ENCODE data around the gene KMT2A.
"Not testable (repeated sequence)": the region's sequence is repeated elsewhere in the genome, so short reads cannot be mapped to it uniquely, and the experiment has no call there.

Gene KMT2A

GRCh38 chr11:118435290-118435892 lies 901 bp upstream of the KMT2A start:
- peak; percentile 16 to 26 for DNase-seq (ENCODE audit: low read depth in 2 of 2)

GRCh38 chr11:118436639-118437207 lies 431 bp downstream of the KMT2A start:
- DNase-seq (ENCODE audit: low read depth in 2 of 2), result no peak

GRCh38 chr11:118437208-118438125 lies 1.2 kb downstream of the KMT2A start:
- DNase-seq (ENCODE audit: low read depth in 2 of 2), result peak in 1 of 2 donors; percentile 8

- DNase-seq (ENCODE audit: low read depth in 2 of 2), result peak; percentile 11 to 29
These were observed 2.1 kb downstream of the KMT2A start for GRCh38 chr11:118438314-118438931.

- DNase-seq (ENCODE audit: low read depth in 2 of 2), result no peak
These were observed 3.4 kb downstream of the KMT2A start for GRCh38 chr11:118439646-118440045.

- no peak for DNase-seq (ENCODE audit: low read depth in 2 of 2)
These were observed 5.5 kb downstream of the KMT2A start for GRCh38 chr11:118441770-118442275.

GRCh38 chr11:118442301-118442700 lies 6.0 kb downstream of the KMT2A start:
- DNase-seq (ENCODE audit: low read depth in 2 of 2), result no peak

- no peak for DNase-seq (ENCODE audit: low read depth in 2 of 2)
These were observed 6.8 kb downstream of the KMT2A start for GRCh38 chr11:118442908-118443589.

GRCh38 chr11:118443590-118444218 lies 7.4 kb downstream of the KMT2A start:
- no peak for DNase-seq (ENCODE audit: low read depth in 2 of 2)

- DNase-seq (ENCODE audit: low read depth in 2 of 2), result no peak
These were observed 11.1 kb downstream of the KMT2A start for GRCh38 chr11:118447423-118447822.

- no peak for DNase-seq (ENCODE audit: low read depth in 2 of 2)
These were observed 12.0 kb downstream of the KMT2A start for GRCh38 chr11:118448294-118448693.

- DNase-seq (ENCODE audit: low read depth in 2 of 2), result no peak
These were observed 13.1 kb downstream of the KMT2A start for GRCh38 chr11:118449316-118449918.

GRCh38 chr11:118450451-118450850 lies 14.2 kb downstream of the KMT2A start:
- DNase-seq (ENCODE audit: low read depth in 2 of 2), result no peak

GRCh38 chr11:118462178-118462577 lies 25.9 kb downstream of the KMT2A start:
- no peak for DNase-seq (ENCODE audit: low read depth in 2 of 2)

- DNase-seq (ENCODE audit: low read depth in 2 of 2), result not testable (repeated sequence)
These were observed 32.7 kb downstream of the KMT2A start for GRCh38 chr11:118468968-118469367.

GRCh38 chr11:118471030-118471429 lies 34.7 kb downstream of the KMT2A start:
- no peak for DNase-seq (ENCODE audit: low read depth in 2 of 2)

GRCh38 chr11:118473537-118473936 lies 37.2 kb downstream of the KMT2A start:
- no peak for DNase-seq (ENCODE audit: low read depth in 2 of 2)

GRCh38 chr11:118476676-118477075 lies 40.4 kb downstream of the KMT2A start:
- no peak for DNase-seq (ENCODE audit: low read depth in 2 of 2)

- DNase-seq (ENCODE audit: low read depth in 2 of 2), result not testable (repeated sequence)
These were observed 44.9 kb downstream of the KMT2A start for GRCh38 chr11:118481238-118481637.

- no peak for DNase-seq (ENCODE audit: low read depth in 2 of 2)
These were observed 48.1 kb downstream of the KMT2A start for GRCh38 chr11:118484405-118484804.

GRCh38 chr11:118485273-118485672 lies 49.0 kb downstream of the KMT2A start:
- no peak for DNase-seq (ENCODE audit: low read depth in 2 of 2)

Measured in stimulated activated CD8-positive, alpha-beta memory T cell treated with anti-CD3 and anti-CD28 coated beads, Interleukin-15, amount 100 ng/mL, for 4 hours (primary cell).